ENCODE measurements around the gene SPATA3.

The SPATA3 gene

GRCh38 chr2:230995821-230996220, at the start of gene SPATA3:
Gene SPATA3 (plus strand): TSS chr2:230996121. CDS start chr2:230996234, 113 bp downstream.
- H3K9ac ChIP-seq (ENCODE audit: low read depth, low read length) = no peak within 1 kb of the TSS
- H3K27me3 ChIP-seq (ENCODE audit: control insufficient read depth, insufficient read depth, low read length) = no peaks in the 10 kb centered on the region
- no peak within 1 kb of the TSS for H3K4me3 ChIP-seq (ENCODE audit: low read depth, low read length)
- no peaks in the 10 kb centered on the region for H3K4me1 ChIP-seq (ENCODE audit: control insufficient read depth, insufficient read depth, low read length)
- no peaks in the 10 kb centered on the region for H3K9me3 ChIP-seq (ENCODE audit: control insufficient read depth, insufficient read depth, low read length)
- H3K27ac ChIP-seq (ENCODE audit: low read depth, low read length) = no peak within 1 kb of the TSS
- no peaks in the 10 kb centered on the region for H3K36me3 ChIP-seq (ENCODE audit: control insufficient read depth, insufficient read depth, low read length)

DNA sequence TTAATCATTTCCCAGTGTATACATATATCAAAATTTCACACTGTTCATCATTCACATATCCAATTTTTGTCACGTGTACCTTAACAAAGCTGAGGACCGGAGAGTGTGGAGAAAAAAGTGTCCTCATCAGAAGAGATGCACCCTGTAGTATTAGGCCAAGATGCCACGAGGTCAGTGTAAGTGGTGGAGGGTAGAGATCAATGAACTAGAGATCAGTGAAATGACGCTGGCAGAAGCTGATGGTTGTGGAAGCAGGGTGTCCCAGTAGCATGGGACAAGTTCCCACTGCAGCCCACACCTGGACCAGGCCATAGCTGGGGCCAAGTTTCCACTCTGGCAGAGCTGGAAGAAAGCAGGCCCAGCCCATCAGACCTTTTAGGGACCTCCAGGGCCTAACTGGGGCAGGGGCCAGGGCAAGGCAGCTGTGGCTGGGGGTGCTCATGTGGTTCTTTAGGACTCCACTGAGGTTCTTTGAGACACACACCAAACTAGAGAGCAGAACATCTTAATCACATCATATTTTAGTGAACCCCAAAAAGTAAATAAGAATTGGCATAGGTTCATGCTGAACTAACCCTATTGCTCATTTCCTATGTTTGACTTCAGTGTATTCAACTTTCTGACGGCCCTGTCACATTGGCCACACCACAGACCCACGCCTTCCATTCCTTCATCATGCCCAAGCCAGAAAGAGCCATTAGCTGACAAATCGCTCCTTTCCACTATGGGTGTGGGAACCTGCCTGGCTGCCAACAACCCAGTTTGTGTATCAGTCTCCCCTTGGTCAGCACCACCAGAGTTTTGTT, 49.3 kb upstream of the SPATA3 start:
- H3K4me1 ChIP-seq (ENCODE audit: control insufficient read depth, insufficient read depth, low read length) = no peaks in the 10 kb centered on the region
- no peaks in the 10 kb centered on the region for H3K36me3 ChIP-seq (ENCODE audit: control insufficient read depth, insufficient read depth, low read length)
- H3K27ac ChIP-seq (ENCODE audit: low read depth, low read length) = no peak overlapping the region
- no peak overlapping the region for H3K4me3 ChIP-seq (ENCODE audit: low read depth, low read length)
- H3K27me3 ChIP-seq (ENCODE audit: control insufficient read depth, insufficient read depth, low read length) = no peaks in the 10 kb centered on the region
- H3K9me3 ChIP-seq (ENCODE audit: control insufficient read depth, insufficient read depth, low read length) = no peaks in the 10 kb centered on the region
- H3K9ac ChIP-seq (ENCODE audit: low read depth, low read length) = no peak overlapping the region

- no peaks in the 10 kb centered on the region for H3K36me3 ChIP-seq (ENCODE audit: control insufficient read depth, insufficient read depth, low read length)
- no peaks in the 10 kb centered on the region for H3K4me1 ChIP-seq (ENCODE audit: control insufficient read depth, insufficient read depth, low read length)
- no peaks in the 10 kb centered on the region for H3K9me3 ChIP-seq (ENCODE audit: control insufficient read depth, insufficient read depth, low read length)
- no peak overlapping the region for H3K27ac ChIP-seq (ENCODE audit: low read depth, low read length)
- H3K27me3 ChIP-seq (ENCODE audit: control insufficient read depth, insufficient read depth, low read length) = no peaks in the 10 kb centered on the region
- H3K4me3 ChIP-seq (ENCODE audit: low read depth, low read length) = no peak overlapping the region
- H3K9ac ChIP-seq (ENCODE audit: low read depth, low read length) = no peak overlapping the region
These were observed 48.7 kb upstream of the SPATA3 start for GRCh38 chr2:230947235-230947576.

- no peaks in the 10 kb centered on the region for H3K9me3 ChIP-seq (ENCODE audit: control insufficient read depth, insufficient read depth, low read length)
- H3K27ac ChIP-seq (ENCODE audit: low read depth, low read length) = no peak overlapping the region
- no peak overlapping the region for H3K4me3 ChIP-seq (ENCODE audit: low read depth, low read length)
- no peaks in the 10 kb centered on the region for H3K27me3 ChIP-seq (ENCODE audit: control insufficient read depth, insufficient read depth, low read length)
- H3K36me3 ChIP-seq (ENCODE audit: control insufficient read depth, insufficient read depth, low read length) = no peaks in the 10 kb centered on the region
- H3K4me1 ChIP-seq (ENCODE audit: control insufficient read depth, insufficient read depth, low read length) = no peaks in the 10 kb centered on the region
- no peak overlapping the region for H3K9ac ChIP-seq (ENCODE audit: low read depth, low read length)
These were observed 48.0 kb upstream of the SPATA3 start for GRCh38 chr2:230947908-230948365.

GRCh38 chr2:230949966-230950873, 45.7 kb upstream of the SPATA3 start:
- H3K36me3 ChIP-seq (ENCODE audit: control insufficient read depth, insufficient read depth, low read length) = no peaks in the 10 kb centered on the region
- no peak overlapping the region for H3K9ac ChIP-seq (ENCODE audit: low read depth, low read length)
- H3K27ac ChIP-seq (ENCODE audit: low read depth, low read length) = no peak overlapping the region
- no peak overlapping the region for H3K4me3 ChIP-seq (ENCODE audit: low read depth, low read length)
- H3K9me3 ChIP-seq (ENCODE audit: control insufficient read depth, insufficient read depth, low read length) = no peaks in the 10 kb centered on the region
- H3K27me3 ChIP-seq (ENCODE audit: control insufficient read depth, insufficient read depth, low read length) = no peaks in the 10 kb centered on the region; the same call in 1 of the 2 replicates
- 0 out of 2 replicates have a peak, but pooled peaks cover 3% of the 10 kb centered on the region for H3K4me1 ChIP-seq (ENCODE audit: control insufficient read depth, insufficient read depth, low read length)

DNA sequence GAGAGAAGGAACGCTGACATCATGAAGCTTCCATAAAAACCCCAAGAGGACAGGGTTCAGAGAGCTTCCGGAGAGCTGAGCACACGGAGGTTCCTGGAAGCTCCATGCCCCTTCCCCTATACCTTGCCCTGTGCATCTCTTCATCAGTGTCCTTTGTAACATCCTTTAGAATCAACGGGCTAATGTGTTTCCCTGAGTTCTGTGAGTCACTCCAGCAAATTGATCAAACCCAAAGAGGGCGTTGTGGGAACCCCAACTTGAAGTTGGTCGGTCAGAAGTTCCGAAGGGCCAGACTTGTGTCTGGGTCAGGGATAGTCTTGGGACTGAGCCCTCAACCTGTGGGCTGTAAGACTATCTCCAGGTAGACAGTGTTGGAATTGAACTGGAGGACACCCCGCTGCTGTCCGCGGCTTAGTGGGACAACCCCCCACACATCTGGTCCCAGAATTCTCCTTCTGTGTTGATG, 45.0 kb upstream of the SPATA3 start:
- Histone ChIP-seq H3K4me1 (ENCODE audit: control insufficient read depth, insufficient read depth, low read length) (0 out of 2 replicates have a peak, but pooled peaks cover 6% of the 10 kb centered on the region), H3K4me3 (ENCODE audit: low read depth, low read length) (no peak overlapping the region), H3K9me3 (ENCODE audit: control insufficient read depth, insufficient read depth, low read length) (no peaks in the 10 kb centered on the region), H3K9ac (ENCODE audit: low read depth, low read length) (no peak overlapping the region), H3K27me3 (ENCODE audit: control insufficient read depth, insufficient read depth, low read length) (no peaks in the 10 kb centered on the region; the same call in 1 of the 2 replicates), H3K27ac (ENCODE audit: low read depth, low read length) (no peak overlapping the region), H3K36me3 (ENCODE audit: control insufficient read depth, insufficient read depth, low read length) (no peaks in the 10 kb centered on the region)

DNA sequence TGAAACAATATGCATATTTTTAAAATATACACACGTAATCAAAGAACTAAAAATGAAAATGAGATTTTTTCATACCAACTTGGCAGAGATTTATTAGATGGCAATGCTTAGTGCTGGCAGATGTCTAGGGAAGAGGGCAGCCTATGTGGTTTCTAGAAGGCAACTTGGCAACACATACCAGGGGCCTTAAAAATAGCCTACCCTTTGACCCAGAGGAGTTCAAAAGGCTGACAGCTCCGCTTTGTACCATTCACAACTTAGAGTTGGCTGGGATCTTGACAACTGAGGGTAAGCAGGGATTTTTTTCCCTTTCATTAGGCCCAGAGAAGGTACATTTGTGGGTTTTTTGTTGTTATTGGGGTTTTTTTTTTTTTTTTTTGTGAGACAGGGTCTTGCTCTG, 44.5 kb upstream of the SPATA3 start:
- Histone ChIP-seq H3K27ac (ENCODE audit: low read depth, low read length) (no peak overlapping the region), H3K4me1 (ENCODE audit: control insufficient read depth, insufficient read depth, low read length) (0 out of 2 replicates have a peak, but pooled peaks cover 6% of the 10 kb centered on the region), H3K9ac (ENCODE audit: low read depth, low read length) (no peak overlapping the region), H3K36me3 (ENCODE audit: control insufficient read depth, insufficient read depth, low read length) (no peaks in the 10 kb centered on the region), H3K27me3 (ENCODE audit: control insufficient read depth, insufficient read depth, low read length) (no peaks in the 10 kb centered on the region; the same call in 1 of the 2 replicates), H3K9me3 (ENCODE audit: control insufficient read depth, insufficient read depth, low read length) (no peaks in the 10 kb centered on the region), H3K4me3 (ENCODE audit: low read depth, low read length) (no peak overlapping the region)

DNA sequence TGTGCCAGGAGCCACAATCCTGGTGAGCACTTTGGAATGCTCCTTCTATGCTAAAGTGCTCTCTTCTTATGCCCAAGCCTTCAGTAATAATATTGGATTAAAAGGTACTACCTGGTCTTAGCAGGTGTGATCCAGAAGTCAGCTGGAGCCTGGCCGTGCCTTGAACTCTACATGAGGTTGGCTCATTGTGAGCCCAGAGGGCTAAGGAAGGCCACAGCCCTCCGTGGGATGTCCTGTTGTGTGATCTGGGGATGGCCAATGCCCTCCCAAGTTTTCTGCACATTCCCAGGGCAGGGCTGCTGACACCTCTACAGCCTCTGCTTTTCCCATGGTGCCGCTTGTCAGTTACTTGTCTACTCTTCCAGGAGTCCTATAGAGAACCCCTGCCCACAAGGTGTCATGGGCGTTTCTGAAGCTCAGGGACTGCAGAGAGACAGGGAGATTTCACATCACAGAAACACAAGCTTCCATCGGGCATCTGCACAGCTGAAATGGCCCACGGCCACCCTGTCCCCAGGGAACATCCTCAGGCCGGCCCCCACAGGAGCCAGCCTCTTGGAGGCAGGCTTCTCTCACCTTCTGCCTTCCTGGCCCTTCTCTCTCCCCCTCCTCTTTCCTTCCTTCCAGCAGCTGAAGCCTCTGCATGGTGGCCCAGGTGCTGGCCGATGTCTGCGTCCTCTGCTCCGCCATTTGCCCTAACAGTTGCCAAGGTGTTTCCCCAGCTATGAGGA, 43.5 kb upstream of the SPATA3 start:
- no peaks in the 10 kb centered on the region for H3K36me3 ChIP-seq (ENCODE audit: control insufficient read depth, insufficient read depth, low read length)
- H3K4me1 ChIP-seq (ENCODE audit: control insufficient read depth, insufficient read depth, low read length) = peaks cover 13% of the 10 kb centered on the region; the same call in 1 of the 2 replicates
- no peak overlapping the region for H3K27ac ChIP-seq (ENCODE audit: low read depth, low read length)
- H3K9ac ChIP-seq (ENCODE audit: low read depth, low read length) = no peak overlapping the region
- no peak overlapping the region for H3K4me3 ChIP-seq (ENCODE audit: low read depth, low read length)
- no peaks in the 10 kb centered on the region for H3K9me3 ChIP-seq (ENCODE audit: control insufficient read depth, insufficient read depth, low read length)
- H3K27me3 ChIP-seq (ENCODE audit: control insufficient read depth, insufficient read depth, low read length) = peaks cover 7% of the 10 kb centered on the region

DNA sequence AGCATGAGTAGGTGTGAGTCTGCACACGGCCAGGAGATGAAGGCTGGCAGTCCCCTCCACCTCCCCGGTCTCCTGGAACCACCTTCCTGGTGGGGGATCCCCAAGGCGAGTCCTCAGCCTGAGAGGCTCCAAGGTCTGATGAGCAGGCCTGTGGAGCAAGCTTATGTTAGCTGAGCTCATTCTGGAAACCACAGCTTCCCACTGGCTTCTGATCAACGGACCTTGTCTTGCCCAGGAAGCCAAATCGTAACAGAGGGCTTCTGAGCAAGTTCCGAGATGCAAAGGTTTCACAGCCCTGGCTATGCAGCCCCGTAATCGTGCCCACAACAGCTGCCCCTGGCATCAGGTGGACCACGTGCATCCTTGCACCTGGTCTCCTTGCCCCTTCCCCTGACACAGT, 42.1 kb upstream of the SPATA3 start:
- Histone ChIP-seq H3K27me3 (ENCODE audit: control insufficient read depth, insufficient read depth, low read length) (peaks cover 18% of the 10 kb centered on the region), H3K36me3 (ENCODE audit: control insufficient read depth, insufficient read depth, low read length) (no peaks in the 10 kb centered on the region), H3K4me3 (ENCODE audit: low read depth, low read length) (no peak overlapping the region), H3K9ac (ENCODE audit: low read depth, low read length) (no peak overlapping the region), H3K9me3 (ENCODE audit: control insufficient read depth, insufficient read depth, low read length) (no peaks in the 10 kb centered on the region), H3K4me1 (ENCODE audit: control insufficient read depth, insufficient read depth, low read length) (peaks cover 13% of the 10 kb centered on the region; the same call in 1 of the 2 replicates), H3K27ac (ENCODE audit: low read depth, low read length) (no peak overlapping the region)

- no peaks in the 10 kb centered on the region for H3K9me3 ChIP-seq (ENCODE audit: control insufficient read depth, insufficient read depth, low read length)
- H3K4me3 ChIP-seq (ENCODE audit: low read depth, low read length) = no peak overlapping the region
- no peak overlapping the region for H3K9ac ChIP-seq (ENCODE audit: low read depth, low read length)
- H3K4me1 ChIP-seq (ENCODE audit: control insufficient read depth, insufficient read depth, low read length) = peaks cover 13% of the 10 kb centered on the region; the same call in 1 of the 2 replicates
- no peaks in the 10 kb centered on the region for H3K36me3 ChIP-seq (ENCODE audit: control insufficient read depth, insufficient read depth, low read length)
- peaks cover 18% of the 10 kb centered on the region for H3K27me3 ChIP-seq (ENCODE audit: control insufficient read depth, insufficient read depth, low read length)
- no peak overlapping the region for H3K27ac ChIP-seq (ENCODE audit: low read depth, low read length)
These were observed 41.2 kb upstream of the SPATA3 start for GRCh38 chr2:230954746-230955145.

All from HUES48 (cell line).